NCI-H1436 (cell line): Measurements from ENCODE around the gene RAPGEF2.
"Not testable (repeated sequence)": the region's sequence is repeated elsewhere in the genome, so short reads cannot be mapped to it uniquely, and the experiment has no call there.

Source experiments
- DNase-seq: peaks from one replicate; lab custom pipeline; 2025; lab: John Stamatoyannopoulos, UW

Gene RAPGEF2

DNA sequence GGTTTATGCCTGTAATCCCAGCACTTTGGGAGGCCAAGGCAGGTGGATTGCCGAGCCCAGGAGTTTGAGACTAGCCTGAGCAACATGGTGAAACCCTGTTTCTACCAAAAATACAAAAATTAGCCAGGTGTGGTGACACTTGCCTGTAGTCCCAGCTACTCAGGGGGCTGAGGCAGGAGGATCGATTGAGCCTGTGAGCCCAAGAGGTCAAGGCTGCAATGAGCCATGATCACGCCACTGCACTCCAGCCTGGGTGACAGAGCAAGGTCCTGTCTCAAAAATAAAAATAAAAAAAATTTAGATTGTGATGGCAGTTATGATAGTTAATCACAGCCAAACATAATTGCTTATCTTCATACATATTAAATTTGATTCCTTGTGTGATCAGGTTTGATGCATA, 58.6 kb downstream of the RAPGEF2 start:
- DNase-seq: not testable (repeated sequence)

DNA sequence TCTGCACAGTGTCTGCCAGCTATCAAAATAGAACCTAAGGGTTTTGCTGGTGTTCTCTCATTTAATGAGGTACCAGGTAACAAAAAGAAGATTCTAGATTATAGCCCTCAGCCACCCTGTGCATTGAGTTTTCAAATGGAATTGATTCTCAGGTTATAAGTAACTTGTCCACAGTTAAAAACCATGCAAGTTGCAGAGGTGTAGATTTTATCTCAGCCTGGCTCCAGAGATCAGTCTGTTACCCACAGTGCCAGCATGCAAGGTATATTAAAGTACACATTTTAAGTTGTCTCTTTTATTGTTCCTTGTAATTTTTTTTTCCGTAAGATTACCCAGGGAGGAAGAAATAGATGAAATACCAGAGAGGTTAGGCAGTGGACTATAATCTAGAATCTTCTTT, 59.7 kb downstream of the RAPGEF2 start:
- no peak for DNase-seq

DNA sequence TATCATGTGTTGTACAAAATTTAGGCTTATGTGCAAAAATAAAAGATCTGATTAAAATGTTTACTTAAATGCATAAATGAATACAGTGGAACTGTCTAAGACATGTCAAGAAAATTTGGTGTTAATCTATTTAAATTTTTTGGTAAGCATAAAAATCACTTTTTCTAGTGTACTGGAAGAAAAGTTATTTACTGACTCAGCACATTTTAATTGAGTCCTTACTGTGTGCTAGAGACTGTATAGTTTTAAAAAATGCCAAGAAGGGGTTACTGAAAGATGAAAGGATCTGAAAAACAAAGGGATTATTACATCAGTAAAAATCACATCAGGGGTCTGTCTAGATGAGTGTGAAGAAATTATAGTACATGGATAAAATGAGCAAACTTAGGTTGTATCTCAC, 60.6 kb downstream of the RAPGEF2 start:
- no peak for DNase-seq

DNA sequence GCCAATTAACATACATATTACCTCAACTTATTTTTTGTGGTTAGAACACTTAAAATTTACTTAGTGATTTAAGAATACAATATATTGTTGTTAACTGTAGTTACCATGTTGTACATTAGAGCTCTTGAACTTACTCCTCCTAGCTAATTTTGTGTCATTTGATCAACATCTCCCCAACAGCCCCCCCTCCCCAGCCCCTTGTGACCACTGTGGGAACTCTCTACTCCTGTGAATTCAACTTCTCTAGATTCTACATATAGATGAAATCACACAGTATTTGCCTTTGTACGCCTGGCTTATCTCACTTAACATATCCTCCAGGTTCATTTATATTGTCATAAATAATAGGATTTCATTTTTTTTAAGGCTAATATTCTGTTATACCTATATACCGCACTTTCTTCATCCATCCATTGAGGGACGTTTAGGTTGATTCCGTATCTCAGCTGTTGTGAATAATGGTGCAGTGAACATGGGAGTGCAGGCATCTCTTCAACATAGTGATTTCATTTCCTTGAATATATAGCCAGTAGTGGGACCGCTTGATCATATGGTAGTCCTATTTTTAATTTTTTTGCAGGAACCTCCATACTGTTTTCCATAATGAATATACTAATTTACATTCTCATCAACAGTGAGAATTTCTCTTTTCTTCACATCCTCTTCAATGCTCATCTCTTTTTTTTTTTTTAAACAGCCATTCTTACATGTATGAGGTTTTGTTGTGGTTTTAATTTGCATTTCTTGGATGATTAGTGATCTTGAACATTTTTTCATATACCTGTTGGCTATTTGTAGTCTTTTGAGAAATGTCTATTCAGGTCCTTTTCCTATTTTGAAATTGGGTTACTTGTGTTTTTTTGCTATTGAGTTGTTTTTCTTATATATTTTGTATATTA, 66.8 kb downstream of the RAPGEF2 start:
- DNase-seq: no peak

DNA sequence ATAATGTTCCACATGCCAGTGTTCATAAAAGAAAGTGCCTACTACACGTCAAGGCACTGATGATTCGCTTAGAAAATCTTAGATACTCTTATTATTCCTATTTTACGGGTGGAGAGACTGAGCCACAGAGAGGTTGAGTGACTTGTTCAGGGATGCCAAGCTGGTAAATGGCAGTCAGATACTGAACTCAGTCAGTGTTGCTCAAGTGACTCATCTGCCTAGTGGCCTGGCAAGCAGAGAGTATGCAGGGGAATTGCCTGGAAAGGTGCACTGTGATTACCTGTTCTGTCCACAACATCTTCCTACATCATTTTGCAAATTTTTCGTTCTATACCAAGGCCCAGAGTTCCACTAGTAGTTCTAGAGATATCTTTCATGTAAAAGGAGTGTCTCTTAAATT, 68.4 kb downstream of the RAPGEF2 start:
- DNase-seq: no peak

GRCh38 chr4:159173886-159174285, 71.0 kb downstream of the RAPGEF2 start:
- no peak for DNase-seq

- no peak for DNase-seq
Measured at GRCh38 chr4:159174645-159175084, 71.8 kb downstream of the RAPGEF2 start.

DNA sequence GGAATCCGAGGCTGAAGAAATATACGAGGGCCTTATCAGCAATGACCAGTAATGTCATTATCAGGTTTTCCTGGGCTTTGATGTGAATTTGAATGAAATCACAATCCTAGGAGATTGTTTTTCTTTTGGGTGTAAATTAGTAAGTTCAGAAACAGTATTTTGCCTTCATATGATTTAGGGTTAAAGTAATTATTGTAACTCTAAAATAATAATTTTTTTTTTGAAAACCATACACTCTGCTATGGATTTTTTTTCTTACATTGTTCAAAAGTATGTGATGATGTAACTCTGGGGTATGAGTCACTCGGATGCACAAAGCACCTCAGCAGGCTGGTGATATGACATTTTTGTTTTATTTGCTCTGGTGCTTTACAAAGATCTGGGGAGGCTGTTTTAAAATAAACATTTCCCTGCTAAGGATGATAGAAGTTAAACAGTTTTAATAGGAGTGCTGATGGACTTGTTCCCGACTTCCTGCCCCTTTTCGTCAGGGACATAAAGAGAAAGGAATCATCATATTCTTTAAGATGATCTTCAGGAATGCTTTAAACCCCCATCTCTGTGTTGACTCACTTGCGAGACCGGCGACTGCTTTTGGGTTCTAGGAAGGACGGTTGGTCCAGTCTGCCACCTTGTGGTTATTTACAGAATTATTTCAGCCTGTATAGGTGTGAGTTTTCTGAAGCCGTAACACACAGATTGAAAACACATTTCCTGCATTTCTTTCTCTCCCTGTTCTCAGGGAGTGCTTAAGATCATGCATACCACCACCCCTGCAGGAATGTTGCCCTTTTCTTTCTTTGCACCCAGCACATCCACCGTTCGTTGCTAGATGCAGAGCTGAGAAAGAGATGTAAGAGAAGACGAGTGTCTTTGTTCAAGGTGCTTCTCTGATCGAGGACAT, 72.5 kb downstream of the RAPGEF2 start:
- peak; percentile 68 for DNase-seq

DNA sequence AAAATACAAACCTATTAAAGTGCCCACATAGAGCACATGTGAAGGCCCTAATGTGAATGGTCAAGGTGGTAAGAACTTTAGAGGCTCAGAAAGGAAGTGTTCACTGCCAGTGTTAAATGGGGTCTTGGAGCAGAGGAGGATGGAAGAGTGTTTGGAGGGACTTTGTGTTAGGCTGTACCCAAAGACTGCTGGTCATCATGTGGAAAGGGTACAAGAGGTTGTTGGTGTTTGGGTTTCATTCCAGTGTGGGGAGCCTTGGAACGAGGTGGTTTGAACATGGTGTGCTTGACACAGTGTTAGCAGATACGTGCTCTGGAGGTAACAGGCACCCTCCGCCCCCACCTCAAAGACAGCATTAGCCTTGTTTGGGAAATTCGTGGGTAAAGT, 73.1 kb downstream of the RAPGEF2 start:
- no peak for DNase-seq

DNA sequence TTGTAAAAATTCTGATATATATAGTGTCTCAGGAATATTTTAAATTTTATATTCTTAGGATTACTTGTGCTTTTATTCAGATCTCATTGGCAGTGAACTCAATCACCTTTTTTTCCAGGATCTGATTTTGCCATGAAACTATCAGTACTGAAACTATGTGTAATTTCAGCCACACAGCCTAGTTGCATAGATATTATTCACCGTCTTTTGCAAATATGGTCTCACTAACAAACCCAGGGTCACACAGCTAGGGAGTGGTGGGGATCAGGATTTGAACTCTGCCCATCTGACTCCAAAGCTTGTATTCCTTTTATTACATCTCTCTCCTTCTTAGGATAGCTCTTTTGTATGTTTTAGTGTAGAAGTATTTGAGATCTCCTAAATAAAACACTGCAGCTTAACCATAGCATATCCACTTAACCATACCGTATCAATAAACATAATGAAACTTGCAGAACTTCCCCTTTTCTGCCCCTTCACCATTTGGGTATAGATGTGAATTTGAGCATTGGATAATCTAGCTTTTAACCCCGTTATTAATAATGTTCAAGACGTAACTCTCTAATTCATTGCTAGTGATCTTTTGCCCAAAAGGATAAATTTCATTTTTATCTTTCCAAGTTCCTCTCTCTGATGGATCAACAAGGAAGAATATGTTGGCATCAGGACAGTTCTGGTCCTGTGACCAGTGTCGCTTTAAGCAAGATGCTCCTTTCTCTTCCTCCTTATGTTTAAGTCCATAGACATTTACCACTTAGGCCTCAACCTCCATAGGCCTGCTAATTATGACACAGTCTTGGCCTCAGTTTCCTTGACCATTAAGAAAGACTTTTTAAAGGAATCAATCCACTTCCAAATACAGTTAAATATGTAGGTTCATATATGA, 74.6 kb downstream of the RAPGEF2 start:
- no peak for DNase-seq

GRCh38 chr4:159178151-159178546, 75.3 kb downstream of the RAPGEF2 start:
- no peak for DNase-seq

DNA sequence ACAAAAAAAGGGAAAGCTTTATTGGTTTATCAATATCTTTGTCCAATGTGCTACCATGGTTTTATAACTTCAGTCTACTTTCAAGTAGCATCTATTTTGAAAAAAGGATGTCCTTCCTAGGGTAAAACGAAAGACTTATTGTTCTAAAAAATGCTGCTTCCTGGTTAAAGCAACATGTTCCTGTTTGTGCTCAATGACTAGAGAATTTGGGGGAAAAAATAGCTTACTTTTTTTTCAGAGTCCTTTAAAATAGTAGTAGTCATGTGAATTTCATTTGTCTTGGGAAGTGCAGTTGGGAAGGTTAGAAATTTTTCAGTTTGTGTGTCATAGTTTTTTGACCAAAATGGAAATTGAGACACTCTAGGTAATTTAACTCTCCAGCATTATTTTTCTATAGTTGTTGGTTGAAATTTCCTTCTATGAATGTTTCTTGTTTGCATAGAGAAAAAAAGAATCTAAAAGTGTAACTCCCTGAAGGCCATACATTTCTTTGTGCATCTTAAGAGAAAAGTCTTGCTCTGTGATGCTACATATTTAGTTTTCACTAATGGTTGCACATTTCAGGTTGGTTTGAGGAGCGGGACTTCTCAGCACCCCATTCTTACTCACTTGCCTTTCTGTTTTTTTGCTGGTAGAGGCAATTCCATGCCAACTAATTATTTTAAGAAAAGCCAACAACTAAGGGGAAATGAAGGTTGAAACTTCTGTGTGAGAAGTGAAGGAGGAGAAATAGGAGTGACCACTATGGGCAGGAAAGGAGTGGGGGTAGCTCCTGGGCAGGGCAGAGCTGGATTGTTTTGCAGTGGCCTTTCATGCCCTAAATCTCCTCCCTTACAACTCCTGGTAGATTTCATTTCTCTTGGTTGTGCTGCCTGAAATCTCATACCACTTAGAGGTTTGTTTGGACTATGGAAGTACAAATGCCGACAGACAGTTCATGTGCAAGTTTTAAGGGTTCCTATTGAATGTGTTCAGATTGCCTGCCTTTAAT, 76.4 kb downstream of the RAPGEF2 start:
- no peak for DNase-seq

GRCh38 chr4:159183885-159184605, 81.2 kb downstream of the RAPGEF2 start:
- not testable (repeated sequence) for DNase-seq

DNA sequence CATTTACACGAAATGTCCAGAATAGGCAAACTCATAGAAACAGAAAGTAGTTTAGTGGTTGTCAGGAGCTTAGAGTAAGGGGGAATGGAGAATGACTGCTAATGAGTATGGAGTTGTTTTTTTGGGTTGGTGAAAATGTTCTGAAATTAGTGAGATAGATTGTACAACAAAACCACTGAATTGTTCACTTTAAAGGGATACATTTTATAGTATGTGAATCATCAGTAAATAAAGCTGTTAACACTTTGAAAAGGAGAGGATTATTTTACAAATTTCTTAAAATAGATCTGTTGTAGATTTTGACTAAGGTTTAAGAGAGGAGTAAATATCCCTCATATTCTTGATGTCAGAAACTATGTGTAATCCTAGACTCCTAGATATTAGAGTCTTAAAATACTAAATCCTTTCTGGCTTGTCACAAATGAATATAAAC, 82.7 kb downstream of the RAPGEF2 start:
- DNase-seq: no peak

GRCh38 chr4:159188646-159189045, 85.8 kb downstream of the RAPGEF2 start:
- DNase-seq: no peak

DNA sequence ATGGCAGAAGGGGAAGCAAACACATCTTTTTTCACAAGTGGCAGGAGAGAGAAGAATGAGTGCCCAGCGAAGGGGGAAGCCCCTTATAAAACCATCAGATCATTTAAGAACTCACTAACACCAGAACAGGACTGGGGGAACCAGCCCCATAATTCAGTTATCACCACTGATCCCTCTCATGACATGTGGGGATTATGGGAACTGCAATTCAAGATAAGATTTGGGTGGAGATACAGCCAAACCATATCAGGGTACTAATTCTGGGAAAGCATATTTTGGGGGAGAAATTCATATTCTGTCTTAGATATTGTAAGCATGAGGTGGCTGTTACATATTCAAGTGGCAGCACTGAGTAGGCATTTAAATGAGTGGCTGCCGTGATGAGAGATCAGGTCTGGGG, 87.8 kb downstream of the RAPGEF2 start:
- no peak for DNase-seq

DNA sequence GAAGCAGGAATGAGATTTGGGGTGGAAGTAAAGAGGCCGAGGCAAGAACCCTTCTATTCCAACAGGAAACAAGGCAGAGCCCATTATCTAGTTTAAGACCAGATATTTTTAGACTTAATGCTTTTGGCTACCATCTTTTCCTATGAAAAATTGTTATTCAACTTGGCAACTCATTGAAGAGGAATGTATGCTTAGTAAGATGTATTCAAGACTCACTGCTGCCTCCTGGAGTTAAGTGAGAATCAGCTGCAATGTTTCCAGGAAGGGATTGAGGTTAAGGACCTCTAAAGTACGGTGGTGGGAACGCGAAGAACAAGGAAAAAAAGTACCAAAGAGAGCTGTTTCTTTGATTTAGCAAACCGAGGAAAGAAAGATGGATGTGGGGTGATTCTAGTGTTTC, 89.1 kb downstream of the RAPGEF2 start:
- DNase-seq: no peak

GRCh38 chr4:159193046-159193620, 90.3 kb downstream of the RAPGEF2 start:
- no peak for DNase-seq

DNA sequence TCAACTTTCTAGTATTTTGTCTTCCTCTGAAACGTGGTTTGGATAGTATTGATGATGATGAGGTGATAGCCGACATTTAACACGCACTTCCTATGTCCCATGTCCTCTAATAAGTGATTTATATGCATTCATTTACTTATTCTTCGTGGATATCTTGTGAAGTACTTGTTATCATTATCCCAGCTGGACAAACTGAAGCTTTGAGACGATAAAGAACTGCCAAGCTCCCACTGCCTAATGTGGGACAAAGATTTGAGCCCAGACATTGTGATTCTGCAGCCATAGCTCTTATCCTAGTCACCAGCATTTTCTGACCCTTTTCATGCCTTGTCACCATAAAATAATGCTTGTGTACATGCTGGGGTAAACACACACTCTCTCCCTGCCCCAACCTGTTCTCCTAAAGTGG, 92.5 kb downstream of the RAPGEF2 start:
- no peak for DNase-seq
